IPS DF 6.9 (cell line): Measurements from ENCODE around the gene LRRC46.
A peak's percentile ranks its signal among the peaks of the same experiment; 100 is the strongest.

Experiments used
- DNase-seq: peaks from one replicate; pipeline ENCODE4 v3.0.0-alpha.2; 2013; ENCODE audit warnings: low read depth, low spot score
- H3K27ac ChIP-seq: one replicate; pipeline ENCODE4 v1.5.1; 2013; ENCODE audit warnings: low read length, control low read depth
- H3K27me3 ChIP-seq: 2 replicates; pipeline ENCODE4 v1.6.1; 2013; ENCODE audit warnings: mild to moderate bottlenecking, low read length; ENCODE audit not compliant: control insufficient read depth, insufficient read depth
- H3K36me3 ChIP-seq: 2 replicates; pipeline ENCODE4 v1.6.1; 2013; ENCODE audit warnings: low read length; ENCODE audit not compliant: control insufficient read depth, insufficient read depth
- H3K4me1 ChIP-seq: 2 replicates; pipeline ENCODE4 v1.6.1; 2013; ENCODE audit warnings: low read length; ENCODE audit not compliant: control insufficient read depth, insufficient read depth
- H3K4me3 ChIP-seq: 2 replicates; pipeline ENCODE4 v1.5.1; 2013; ENCODE audit warnings: mild to moderate bottlenecking, low read length
- H3K9me3 ChIP-seq: 2 replicates; pipeline ENCODE4 v1.6.1; 2013; ENCODE audit warnings: low read length, inconsistent platforms; ENCODE audit not compliant: control insufficient read depth, insufficient read depth
- WGBS: extraction: QIAGEN DNeasy Blood & Tissue Kit; methylation state at CpG from one replicate; pipeline ENCODE4 v1.1.7; 2013; ENCODE audit warnings: mixed read lengths, missing lambda C conversion rate; ENCODE audit not compliant: insufficient read length, insufficient coverage; 5-methylcytosine and 5-hydroxymethylcytosine counted together

Gene LRRC46

GRCh38 chr17:47852113-47852949 is 20.9 kb downstream of the LRRC46 start:
- Histone ChIP-seq H3K4me3 (peak overlapping the region; percentile 21; the same call in 1 of the 2 replicates), H3K4me1 (peaks cover 3% of the 10 kb centered on the region; the same call in 1 of the 2 replicates), H3K27me3 (peaks cover 54% of the 10 kb centered on the region), H3K9me3 (no peaks in the 10 kb centered on the region), H3K36me3 (no peaks in the 10 kb centered on the region), H3K27ac (no peak overlapping the region)
- DNase-seq = no peak
- WGBS = no CpG with 5 or more reads among the region's 32 CpGs

GRCh38 chr17:47853616-47854015 is 22.1 kb downstream of the LRRC46 start:
- H3K27me3 ChIP-seq = peaks cover 48% of the 10 kb centered on the region
- no CpG with 5 or more reads among the region's 5 CpGs for WGBS

GRCh38 chr17:47855737-47856136 is 24.3 kb downstream of the LRRC46 start:
- H3K36me3 ChIP-seq = no peaks in the 10 kb centered on the region

More at GRCh38 chr17:47853616-47854015, 22.1 kb downstream of the LRRC46 start:
- H3K36me3 ChIP-seq = no peaks in the 10 kb centered on the region
- H3K9me3 ChIP-seq = no peaks in the 10 kb centered on the region
- H3K27ac ChIP-seq = no peak overlapping the region
- peaks cover 2% of the 10 kb centered on the region; the same call in 1 of the 2 replicates for H3K4me1 ChIP-seq
- no peak overlapping the region for H3K4me3 ChIP-seq
- DNase-seq = no peak

GRCh38 chr17:47856830-47857229 is 25.4 kb downstream of the LRRC46 start:
- Histone ChIP-seq H3K36me3 (no peaks in the 10 kb centered on the region), H3K9me3 (no peaks in the 10 kb centered on the region), H3K27ac (no peak overlapping the region), H3K4me3 (no peak overlapping the region), H3K27me3 (peaks cover 29% of the 10 kb centered on the region), H3K4me1 (0 out of 2 replicates have a peak, but pooled peaks cover 1% of the 10 kb centered on the region)
- DNase-seq = no peak

More at GRCh38 chr17:47855737-47856136, 24.3 kb downstream of the LRRC46 start:
- H3K4me3 ChIP-seq = no peak overlapping the region
- no peak for DNase-seq
- peaks cover 29% of the 10 kb centered on the region for H3K27me3 ChIP-seq
- no CpG with 5 or more reads among the region's 3 CpGs for WGBS
- no peak overlapping the region for H3K27ac ChIP-seq
- H3K4me1 ChIP-seq = 0 out of 2 replicates have a peak, but pooled peaks cover 1% of the 10 kb centered on the region
- no peaks in the 10 kb centered on the region for H3K9me3 ChIP-seq

GRCh38 chr17:47857551-47858455 is 26.3 kb downstream of the LRRC46 start:
- Histone ChIP-seq H3K27me3 (peaks cover 21% of the 10 kb centered on the region), H3K36me3 (no peaks in the 10 kb centered on the region)
- no CpG with 5 or more reads among the region's 16 CpGs for WGBS

GRCh38 chr17:47860386-47860785 is 28.9 kb downstream of the LRRC46 start:
- peaks cover 2% of the 10 kb centered on the region; the same call in 1 of the 2 replicates for H3K27me3 ChIP-seq
- DNase-seq = no peak
- H3K27ac ChIP-seq = no peak overlapping the region
- H3K4me3 ChIP-seq = no peak overlapping the region
- H3K36me3 ChIP-seq = no peaks in the 10 kb centered on the region
- H3K4me1 ChIP-seq = 0 out of 2 replicates have a peak, but pooled peaks cover 1% of the 10 kb centered on the region
- H3K9me3 ChIP-seq = no peaks in the 10 kb centered on the region
- WGBS = no CpG with 5 or more reads among the region's 5 CpGs

More at GRCh38 chr17:47857551-47858455, 26.3 kb downstream of the LRRC46 start:
- Histone ChIP-seq H3K4me1 (0 out of 2 replicates have a peak, but pooled peaks cover 1% of the 10 kb centered on the region), H3K4me3 (no peak overlapping the region), H3K9me3 (no peaks in the 10 kb centered on the region), H3K27ac (no peak overlapping the region)
- DNase-seq = no peak

- no peaks in the 10 kb centered on the region for H3K36me3 ChIP-seq
- H3K4me3 ChIP-seq = no peak overlapping the region
- H3K9me3 ChIP-seq = no peaks in the 10 kb centered on the region
- no peak overlapping the region for H3K27ac ChIP-seq
- H3K4me1 ChIP-seq = no peaks in the 10 kb centered on the region
- no peak for DNase-seq
- no CpG with 5 or more reads among the region's 7 CpGs for WGBS
- no peaks in the 10 kb centered on the region for H3K27me3 ChIP-seq
Measured at GRCh38 chr17:47862621-47863440, 31.4 kb downstream of the LRRC46 start.

- Histone ChIP-seq H3K4me1 (no peaks in the 10 kb centered on the region), H3K4me3 (no peak overlapping the region), H3K27me3 (no peaks in the 10 kb centered on the region), H3K27ac (no peak overlapping the region), H3K9me3 (no peaks in the 10 kb centered on the region), H3K36me3 (no peaks in the 10 kb centered on the region)
- no peak for DNase-seq
- WGBS = no CpG with 5 or more reads among the region's 7 CpGs
Measured at GRCh38 chr17:47864791-47865216, 33.3 kb downstream of the LRRC46 start.

- Histone ChIP-seq H3K27me3 (peaks cover 4% of the 10 kb centered on the region; the same call in 1 of the 2 replicates), H3K4me3 (no peak overlapping the region), H3K36me3 (no peaks in the 10 kb centered on the region), H3K9me3 (no peaks in the 10 kb centered on the region), H3K27ac (no peak overlapping the region), H3K4me1 (0 out of 2 replicates have a peak, but pooled peaks cover 1% of the 10 kb centered on the region)
- no CpG with 5 or more reads among the region's 20 CpGs for WGBS
- DNase-seq = no peak
Measured at GRCh38 chr17:47866941-47867340, 35.5 kb downstream of the LRRC46 start.
